Inflammatory macrophage (primary cell): ENCODE data around the gene MAMSTR.
"Not testable (repeated sequence)": the region's sequence is repeated elsewhere in the genome, so short reads cannot be mapped to it uniquely, and the experiment has no call there.

Experiments
- DNase-seq, 2 donors: peaks; one replicate each; pipeline ENCODE4 v3.0.0-alpha.2; 2020 to 2022

Gene MAMSTR

GRCh38 chr19:48718711-48719231 is 754 bp downstream of the MAMSTR start:
- DNase-seq, result no peak

DNA sequence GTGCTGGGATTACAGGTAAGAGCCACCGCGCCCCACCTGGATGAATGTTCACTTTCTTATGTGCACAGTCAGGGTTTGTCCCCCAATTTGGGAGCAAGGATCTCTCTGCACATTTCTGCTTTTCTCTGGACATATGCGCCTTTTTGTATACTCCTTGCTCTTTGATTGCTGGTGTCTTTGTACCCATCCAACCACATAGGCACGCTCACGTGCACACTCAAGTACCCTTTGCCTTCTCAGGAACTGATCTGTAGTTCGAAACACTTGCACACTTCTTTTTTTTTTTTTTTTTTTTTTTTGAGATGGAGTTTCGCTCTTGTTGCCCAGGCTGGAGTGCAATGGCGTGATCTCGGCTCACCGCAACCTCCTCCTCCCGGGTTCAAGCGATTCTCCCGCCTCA is 1.4 kb downstream of the MAMSTR start:
- not testable (repeated sequence) for DNase-seq

GRCh38 chr19:48716562-48717291 is 2.8 kb downstream of the MAMSTR start:
- DNase-seq, result no peak

- no peak for DNase-seq
These were observed 3.8 kb downstream of the MAMSTR start for GRCh38 chr19:48715681-48716171.

DNA sequence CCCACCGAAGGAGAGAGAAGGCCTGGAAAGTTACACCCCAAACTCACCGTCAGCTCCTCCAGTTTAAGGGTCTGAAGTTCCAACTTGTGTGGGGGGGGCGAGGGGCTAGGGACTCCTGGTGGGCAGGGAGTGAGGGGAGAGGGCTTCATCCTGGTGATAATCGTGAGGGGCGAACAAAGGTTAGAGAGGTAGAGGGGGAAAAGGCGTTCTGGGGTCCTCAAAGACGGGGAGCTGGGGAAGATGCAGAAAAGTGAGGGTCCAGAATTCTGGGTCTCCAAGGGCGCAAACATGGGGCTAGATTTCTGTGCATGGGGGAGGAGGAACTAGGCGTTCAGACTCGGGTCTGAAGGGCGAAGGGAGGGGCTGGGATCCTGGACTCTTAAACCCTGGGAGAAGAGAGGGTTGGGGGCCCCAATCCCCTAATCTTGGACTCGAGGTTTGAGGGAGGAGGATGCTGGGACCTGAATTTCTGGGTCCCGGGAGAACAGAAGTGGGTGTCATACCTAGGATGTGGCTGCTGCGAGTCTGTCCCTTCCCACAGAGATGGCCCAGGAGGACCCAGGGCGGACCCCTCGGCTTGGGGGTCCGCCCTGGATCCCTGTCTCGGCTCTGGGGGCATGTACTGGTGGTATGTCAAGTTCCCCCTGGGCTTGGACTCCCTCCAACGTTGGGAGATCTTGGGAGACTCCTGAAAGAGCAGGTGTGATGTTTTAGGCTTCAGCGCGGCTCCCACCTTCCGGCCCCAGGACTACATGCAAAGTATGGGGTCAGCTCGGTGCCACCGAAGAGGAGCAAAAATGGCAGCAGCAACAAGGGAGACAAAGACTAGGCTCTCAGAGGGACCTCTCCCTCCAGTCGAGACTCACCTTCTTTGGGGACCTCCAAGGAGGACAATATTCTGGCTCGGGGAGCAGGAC is 4.5 kb downstream of the MAMSTR start:
- no peak for DNase-seq

DNA sequence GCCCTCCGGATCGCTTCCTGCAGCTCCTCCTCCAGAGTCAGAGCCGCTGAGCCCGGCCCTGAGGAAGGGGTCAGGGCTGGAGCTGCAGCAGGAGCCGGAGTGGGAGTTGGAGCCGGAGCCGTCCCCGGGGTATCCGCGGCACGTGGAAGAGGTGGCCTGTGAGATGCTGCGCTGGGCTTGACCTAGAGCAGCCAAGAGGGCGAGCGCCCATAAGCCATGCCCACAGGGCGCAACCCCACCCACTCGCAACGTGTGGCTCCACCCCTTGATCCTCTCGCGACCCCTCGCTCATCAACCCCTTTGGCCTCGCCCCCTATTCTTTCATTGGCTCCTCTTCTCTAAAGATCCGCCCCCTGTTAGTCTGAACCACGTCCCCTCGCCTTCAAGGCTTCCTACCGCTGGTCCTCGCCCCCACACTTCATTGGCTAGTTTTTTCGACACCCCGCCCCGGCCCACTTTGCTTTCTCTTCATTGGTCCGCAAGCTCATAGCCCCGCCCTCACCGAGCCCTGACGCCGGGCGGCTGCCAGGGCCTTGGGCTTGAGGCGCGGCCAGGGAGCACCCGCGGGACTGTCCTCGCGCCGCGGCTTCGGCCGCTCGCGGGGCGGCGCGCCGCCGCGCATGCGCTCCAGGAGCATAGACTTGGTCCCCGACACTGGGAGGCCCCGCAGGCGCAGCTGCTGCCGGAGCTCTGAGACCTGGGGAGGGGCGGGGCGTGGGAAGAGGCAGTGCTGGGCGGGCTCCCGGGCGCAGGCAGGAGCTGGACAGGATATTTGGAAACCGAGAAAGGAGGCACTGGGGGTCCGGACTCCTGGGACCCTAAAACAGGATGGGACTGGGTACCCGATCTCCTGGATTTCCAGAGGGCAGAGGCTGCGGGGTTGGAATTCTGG is 5.4 kb downstream of the MAMSTR start:
- DNase-seq, result peak; percentile 99

DNA sequence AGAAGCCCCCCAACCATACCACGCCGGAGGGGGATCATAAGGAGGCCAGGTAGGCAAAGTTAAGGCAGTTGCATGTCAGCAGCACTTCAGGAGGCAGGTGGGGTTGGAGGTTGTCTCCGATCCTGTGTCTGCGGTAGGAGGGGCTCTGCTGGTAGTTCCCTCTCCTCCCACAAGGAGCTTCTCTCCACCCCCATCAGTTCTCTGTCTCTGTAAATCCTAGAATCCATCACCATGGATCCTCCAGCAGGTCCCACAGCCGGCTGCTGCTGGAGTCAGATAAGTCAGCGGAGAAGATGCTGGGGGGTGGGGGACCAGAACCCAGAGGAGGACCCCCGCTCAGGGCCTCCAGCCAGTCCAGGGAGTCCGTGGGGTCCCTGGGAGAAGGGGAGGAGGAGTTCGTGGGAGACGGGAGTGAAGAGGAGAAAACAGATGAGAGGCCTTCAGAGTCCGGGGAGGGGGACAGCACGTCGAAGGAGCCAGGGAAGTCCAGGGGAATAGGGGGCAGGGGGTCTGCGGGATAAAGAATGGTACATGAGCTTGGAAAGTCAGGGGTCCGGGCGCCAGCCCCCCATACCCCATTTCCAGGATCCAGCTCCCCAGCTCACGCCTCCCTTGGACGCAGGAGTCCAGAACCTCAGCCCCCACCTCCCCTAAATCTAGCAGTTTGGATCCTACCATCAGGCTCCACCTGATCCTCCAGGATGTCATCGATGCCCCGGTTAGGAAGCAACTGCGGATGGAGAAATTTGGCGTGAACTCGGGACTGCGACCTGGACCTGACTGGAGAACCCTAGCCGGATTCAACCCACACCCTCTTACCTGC is 6.3 kb downstream of the MAMSTR start:
- DNase-seq, result no peak

DNA sequence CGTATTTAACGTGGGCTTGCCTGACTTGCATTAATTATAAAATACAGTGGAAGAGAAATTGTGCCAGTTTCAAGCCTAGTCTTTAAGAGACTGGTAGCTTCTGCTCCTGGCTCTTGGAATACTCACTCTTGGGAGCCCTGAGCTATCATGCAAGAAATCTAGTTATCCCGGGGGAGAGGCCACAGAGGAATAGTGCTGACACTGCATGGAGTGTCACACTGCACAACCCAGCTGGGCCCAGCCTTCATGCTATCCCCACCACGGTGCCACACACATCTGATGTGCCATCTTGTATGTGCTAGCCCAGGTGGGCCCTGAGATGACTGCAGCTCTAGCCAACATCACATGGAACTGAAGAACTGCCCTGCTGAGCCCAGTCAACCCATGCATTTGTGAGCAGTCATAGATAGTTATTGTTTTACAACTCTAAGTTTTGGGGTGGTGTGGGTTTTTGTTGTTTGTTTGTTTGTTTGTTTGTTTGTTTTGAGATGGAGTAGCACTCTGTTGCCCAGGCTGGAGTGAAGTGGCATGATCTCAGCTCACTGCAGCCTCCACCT is 8.3 kb downstream of the MAMSTR start:
- DNase-seq, result no peak

- no peak for DNase-seq
These were observed 11.1 kb downstream of the MAMSTR start for GRCh38 chr19:48708471-48708870.

DNA sequence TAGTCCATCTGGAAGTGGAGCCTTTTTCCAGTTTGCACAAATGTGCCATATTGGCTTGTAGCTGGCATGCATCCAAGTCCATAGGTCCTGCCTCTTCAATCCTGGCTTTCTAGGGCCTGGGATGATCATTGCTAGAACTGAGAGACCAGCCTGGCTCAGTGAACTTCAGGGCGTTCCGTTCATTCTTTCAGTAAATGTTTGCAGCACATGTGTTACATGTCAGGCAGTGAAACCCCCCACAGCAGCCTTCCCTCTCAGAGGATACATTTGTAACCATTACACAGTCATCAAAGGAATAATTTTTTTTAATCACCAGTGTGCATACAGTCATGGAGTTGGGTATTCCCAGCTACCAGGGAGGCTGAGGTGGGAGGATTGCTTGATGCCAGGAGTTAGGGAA is 14.1 kb downstream of the MAMSTR start:
- DNase-seq, result no peak

- no peak for DNase-seq
These were observed 16.2 kb downstream of the MAMSTR start for GRCh38 chr19:48703316-48703715.

- no peak for DNase-seq
These were observed 16.8 kb downstream of the MAMSTR start for GRCh38 chr19:48702701-48703100.

DNA sequence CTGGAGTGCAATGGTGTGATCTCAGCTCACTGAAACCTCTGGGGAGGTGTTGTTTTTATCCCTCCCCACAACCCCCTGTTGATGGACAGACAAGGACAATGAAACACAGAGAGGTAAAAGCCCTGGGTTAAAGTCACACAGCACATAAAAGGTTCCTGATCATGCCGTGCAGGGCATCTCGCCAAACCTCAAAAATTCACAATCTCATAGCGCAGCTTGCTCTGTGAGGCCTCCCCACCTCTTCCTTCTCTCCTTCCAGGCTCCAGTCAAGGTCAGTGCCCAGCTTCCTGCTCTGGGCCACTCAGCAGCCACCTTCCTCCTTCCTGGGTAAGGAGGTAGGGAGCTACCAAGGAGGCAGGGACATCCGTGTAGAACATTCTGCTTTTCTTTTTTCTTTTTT is 21.5 kb downstream of the MAMSTR start:
- peak in 1 of 2 donors; percentile 7 for DNase-seq

GRCh38 chr19:48696353-48697010 is 23.0 kb downstream of the MAMSTR start:
- DNase-seq, result no peak

GRCh38 chr19:48695743-48696352 is 23.7 kb downstream of the MAMSTR start, which contains the start of gene FUT2:
TSS of gene FUT2 (plus strand) at chr19:48695971. CDS start at chr19:48702957, 6,986 bp downstream.
- no peak for DNase-seq

DNA sequence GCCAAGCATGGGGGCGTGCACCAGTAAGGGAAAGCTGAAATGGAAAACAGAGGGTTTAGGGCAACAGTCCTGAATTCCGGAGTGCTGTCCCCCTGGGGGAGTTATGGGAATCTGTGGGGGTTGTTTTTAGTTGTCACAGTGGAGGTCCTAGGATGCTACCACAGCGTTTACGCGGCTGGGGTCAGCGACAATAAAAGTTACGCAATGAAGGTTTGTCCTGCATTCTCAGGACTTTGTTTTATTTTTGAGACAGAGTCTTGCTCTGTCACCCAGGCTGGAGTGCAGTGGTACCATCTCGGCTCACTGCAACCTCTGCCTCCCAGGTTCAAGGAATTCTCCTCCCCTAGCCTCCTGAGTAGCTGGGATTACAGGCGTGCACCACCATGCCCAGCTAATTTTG is 25.9 kb downstream of the MAMSTR start:
- not testable (repeated sequence) for DNase-seq

- no peak for DNase-seq
These were observed 30.1 kb downstream of the MAMSTR start for GRCh38 chr19:48689449-48689848.

DNA sequence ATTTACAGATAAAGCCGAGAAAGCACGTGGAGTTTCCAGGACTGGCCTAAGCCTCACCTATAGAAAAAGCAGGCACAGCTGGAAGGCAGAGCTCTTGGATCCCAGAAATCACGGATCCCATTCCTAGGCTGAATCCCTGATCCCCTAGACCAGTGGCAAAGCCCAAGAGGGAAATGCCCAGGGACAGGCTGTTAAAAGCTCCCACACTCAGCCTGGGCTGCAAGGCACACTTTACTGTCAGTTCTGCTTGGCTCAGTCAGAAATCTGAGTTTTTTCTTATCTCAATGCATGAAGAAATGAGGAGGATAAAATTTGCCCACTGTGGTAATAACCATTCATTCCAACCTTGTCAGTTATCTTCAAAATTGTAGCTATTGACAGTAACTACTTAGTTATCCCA is 31.7 kb downstream of the MAMSTR start:
- DNase-seq, result no peak

- DNase-seq, result not testable (repeated sequence)
These were observed 32.9 kb downstream of the MAMSTR start for GRCh38 chr19:48686637-48687036.

DNA sequence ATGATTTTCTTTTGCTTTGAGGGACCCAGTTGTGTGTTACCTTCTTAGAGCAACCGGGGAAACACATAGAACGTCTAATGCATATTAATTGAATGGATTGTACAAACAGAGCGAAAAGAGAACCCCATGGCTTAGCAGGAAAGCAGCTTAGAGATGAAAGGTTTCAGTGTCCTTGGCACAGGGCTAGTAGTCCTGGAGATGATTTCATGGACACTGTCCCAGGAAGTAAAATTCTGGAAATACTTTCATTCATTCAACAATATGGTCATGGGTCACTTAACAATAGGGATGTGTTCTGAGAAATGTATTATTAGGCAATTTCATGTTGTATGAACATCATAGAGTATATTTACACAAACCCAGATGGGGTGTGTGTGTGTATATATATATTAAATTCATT is 33.4 kb downstream of the MAMSTR start:
- no peak for DNase-seq
